SK-N-SH (cell line): ENCODE measurements around the gene STRA8. TPM values are rescaled to one million over a fixed set of nuclear protein-coding genes. Genes with fewer than 3 reads are reported as not detected.

Experiments used
- CTCF ChIA-PET: fragments of 300-600, 350-600 bp; formaldehyde crosslinking; extraction: SDS; loops from one replicate; lab custom pipeline; 2021; lab: Yijun Ruan, JAX
- POLR2A ChIA-PET: fragments of 350-600 bp; sonication (Branson Sonifier 250); formaldehyde crosslinking; extraction: SDS; loops from one replicate; lab custom pipeline; 2020; ENCODE audit warnings: antibody characterized with exemption, inconsistent platforms; lab: Yijun Ruan, JAX
- DNase-seq: peaks from one replicate; pipeline ENCODE4 v3.0.0; 2012
- H2AFZ ChIP-seq: fragments of 200-600 bp; sonication (generic); 2 replicates; pipeline ENCODE4 v1.8.1; 2016; ENCODE audit warnings: antibody characterized with exemption, mild to moderate bottlenecking, low read depth
- H3F3A ChIP-seq: fragments of 200-600 bp; sonication (generic); replicated peaks from 2 replicates; pipeline ENCODE3; 2016; ENCODE audit warnings: antibody characterized with exemption, mild to moderate bottlenecking; ENCODE audit not compliant: insufficient read depth
- H3K27ac ChIP-seq, 2 experiments: fragments of 200-500 bp in 1 of 2; fragments of 200-600 bp in 1 of 2; sonication (Bioruptor generic) in 1 of 2; sonication (generic), shearing (Covaris generic) in 1 of 2; 2 replicates each; pipeline versions ENCODE4 v1.5.1 to v1.6.1; 2014 to 2016; ENCODE audit warnings: low read depth in 2 of 2, inconsistent platforms in 1 of 2, low read length in 1 of 2, mild to moderate bottlenecking in 1 of 2, mixed read lengths in 1 of 2
- H3K27me3 ChIP-seq: fragments of 200-600 bp; sonication (generic), shearing (Covaris generic); 2 replicates; pipeline ENCODE4 v1.6.1; 2016; ENCODE audit warnings: mixed run types; ENCODE audit not compliant: insufficient read depth
- H3K36me3 ChIP-seq, 2 experiments: fragments of 200-500 bp in 1 of 2; fragments of 200-600 bp in 1 of 2; sonication (Bioruptor generic) in 1 of 2; sonication (generic) in 1 of 2; replicated peaks in 1 of 2; 2 replicates each; pipeline versions ENCODE3 to v1.5.1; 2014 to 2016; ENCODE audit warnings: low read length in 1 of 2, mild to moderate bottlenecking in 1 of 2; ENCODE audit not compliant: insufficient read depth in 2 of 2, control insufficient read depth in 1 of 2
- H3K4me1 ChIP-seq, 2 experiments: fragments of 200-500 bp in 1 of 2; fragments of 200-600 bp in 1 of 2; sonication (Bioruptor generic) in 1 of 2; sonication (generic), shearing (Covaris generic) in 1 of 2; 2 replicates each; pipeline versions ENCODE4 v1.5.1 to v1.6.1; 2014 to 2016; ENCODE audit warnings: low read depth in 1 of 2, low read length in 1 of 2, mixed run types in 1 of 2; ENCODE audit not compliant: insufficient read depth in 2 of 2, control insufficient read depth in 1 of 2
- H3K4me2 ChIP-seq: fragments of 200-600 bp; sonication (generic), shearing (Covaris generic); 2 replicates; pipeline ENCODE4 v1.6.1; 2017; ENCODE audit warnings: mixed run types
- H3K4me3 ChIP-seq, 2 experiments: fragments of 200-500 bp in 1 of 2; fragments of 200-600 bp in 1 of 2; sonication (Bioruptor generic) in 1 of 2; sonication (generic), shearing (Covaris generic) in 1 of 2; 2 replicates each; pipeline versions ENCODE4 v1.5.1 to v1.8.1; 2014 to 2016; ENCODE audit warnings: low read depth in 2 of 2, inconsistent platforms in 1 of 2, low read length in 1 of 2, mild to moderate bottlenecking in 1 of 2, mixed read lengths in 1 of 2, moderate library complexity in 1 of 2
- H3K79me2 ChIP-seq: fragments of 200-600 bp; sonication (generic); 2 replicates; pipeline ENCODE4 v1.8.1; 2017; ENCODE audit warnings: mild to moderate bottlenecking; ENCODE audit not compliant: insufficient read depth
- H3K9ac ChIP-seq: fragments of 200-600 bp; sonication (generic); 2 replicates; pipeline ENCODE4 v1.6.1; 2017; ENCODE audit warnings: mixed run types
- H3K9me2 ChIP-seq: fragments of 200-600 bp; sonication (generic); 2 replicates; pipeline ENCODE4 v1.6.1; 2017; ENCODE audit warnings: mixed run types
- H3K9me3 ChIP-seq: fragments of 200-600 bp; sonication (generic); 2 replicates; pipeline ENCODE4 v1.6.1; 2017; ENCODE audit warnings: mixed run types, mild to moderate bottlenecking, moderate library complexity
- H4K20me1 ChIP-seq: fragments of 200-600 bp; sonication (generic); 2 replicates; pipeline ENCODE4 v1.6.1; 2017; ENCODE audit warnings: mild to moderate bottlenecking, mixed run types; ENCODE audit not compliant: insufficient read depth
- FOXJ3 ChIP-seq: sonication (generic); formaldehyde crosslinking; IDR thresholded peaks from 2 replicates; pipeline ENCODE4 v1.5.1; 2020; ENCODE audit warnings: mild to moderate bottlenecking, missing genetic modification reagents
- FOXM1 ChIP-seq: IDR thresholded peaks from 2 replicates; pipeline ENCODE4 v1.4.0; 2012; ENCODE audit warnings: low read depth, mild to moderate bottlenecking
- GATA2 ChIP-seq: sonication (generic); formaldehyde crosslinking; IDR thresholded peaks from 2 replicates; pipeline ENCODE4 v1.5.0; 2020; ENCODE audit warnings: mild to moderate bottlenecking, missing genetic modification reagents
- IRF3 ChIP-seq: fragments of 150-350 bp; IDR thresholded peaks from 2 replicates; pipeline ENCODE4 v1.6.1; 2016; ENCODE audit warnings: mild to moderate bottlenecking, low read depth, low read length
- JUND ChIP-seq: IDR thresholded peaks from 2 replicates; pipeline ENCODE4 v1.4.0; 2012
- MXI1 ChIP-seq: IDR thresholded peaks from 2 replicates; pipeline ENCODE4 v1.6.1; 2012; ENCODE audit warnings: mild to moderate bottlenecking, low read depth, low read length, improper control_type of control experiment
- NRF1 ChIP-seq: IDR thresholded peaks from 2 replicates; pipeline ENCODE4 v1.6.1; 2012; ENCODE audit warnings: low read depth, mild to moderate bottlenecking, low read length
- POLR2AphosphoS5 ChIP-seq: IDR thresholded peaks from 2 replicates; pipeline ENCODE4 v1.6.1; 2012; ENCODE audit warnings: low read depth, low read length
- RFX5 ChIP-seq: IDR thresholded peaks from 2 replicates; pipeline ENCODE4 v1.6.1; 2012; ENCODE audit warnings: mild to moderate bottlenecking, improper control_type of control experiment, low read length
- SIN3A ChIP-seq: IDR thresholded peaks from 2 replicates; pipeline ENCODE4 v1.6.1; 2012; ENCODE audit warnings: low read depth, mild to moderate bottlenecking, low read length, moderate library complexity, borderline replicate concordance
- WGBS: methylation state at CpG from one replicate; pipeline ENCODE4 v1.1.6; 2017; ENCODE audit warnings: low lambda C conversion rate; 5-methylcytosine and 5-hydroxymethylcytosine counted together
- polyA plus RNA-seq, 3 experiments: library from polyadenylated mRNA; depleted of rRNA; stranded (reverse); fragments of >200 nt; gene quantifications; 2 replicates each; pipeline ENCODE4 v1.2.3, GENCODE V29; 2012
- TF ChIP-seq, protein P1 (sequence below): IDR thresholded peaks from 2 replicates; pipeline ENCODE4 v1.6.1; 2012; ENCODE audit warnings: mild to moderate bottlenecking, low read depth, low read length, moderate library complexity
- TF ChIP-seq, protein P2 (sequence below): IDR thresholded peaks from 2 replicates; pipeline ENCODE4 v1.4.0; 2012; ENCODE audit warnings: low read depth
- TF ChIP-seq, protein P3 (sequence below): IDR thresholded peaks from 2 replicates; pipeline ENCODE4 v1.4.0; 2012; ENCODE audit warnings: low read depth, borderline replicate concordance

Gene STRA8
- polyA plus RNA-seq, 1 of the 3 experiments (the other 2 are of a cell fraction) = not detected

DNA sequence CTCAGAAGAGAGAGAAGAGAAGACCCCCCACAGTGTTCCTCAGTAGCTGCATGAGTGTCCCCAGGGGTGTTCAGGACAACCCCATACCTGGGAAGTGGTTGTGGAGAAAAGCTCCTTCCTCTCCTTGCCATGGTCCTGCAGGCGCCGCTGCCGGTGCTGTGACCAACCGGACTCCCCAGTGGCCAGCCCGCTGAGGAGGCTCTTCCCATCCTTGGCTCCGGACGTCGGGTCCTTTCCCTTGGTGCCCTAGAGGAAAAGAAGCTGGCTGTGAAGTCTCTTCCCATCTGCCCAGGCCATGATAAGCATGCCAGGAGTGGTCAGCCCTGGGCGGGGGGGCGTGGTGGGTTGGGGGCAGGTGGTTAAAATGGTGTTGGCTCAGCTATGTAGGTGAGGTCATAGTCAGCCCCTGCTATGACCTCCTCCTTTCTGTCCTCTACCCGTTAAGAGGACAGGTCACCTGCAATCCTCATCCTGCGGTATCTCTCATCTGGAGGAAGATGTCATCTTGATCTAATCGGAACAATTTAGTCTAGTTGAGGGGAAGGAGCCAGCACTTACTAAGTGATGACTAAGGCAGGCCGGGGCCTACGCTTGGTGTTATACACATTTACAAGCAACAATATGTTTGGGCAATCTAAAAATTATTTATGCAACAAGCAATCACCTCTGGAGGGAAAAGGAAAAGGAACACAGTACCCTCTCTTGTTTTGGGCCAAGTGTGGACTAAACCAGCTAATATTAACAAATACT lies 35.6 kb upstream of the STRA8 start:
- WGBS = 76% methylated on average over 12 of the region's 15 CpGs
- H3K9me2 ChIP-seq = no peaks in the 10 kb centered on the region
- POLR2A ChIA-PET = no interaction called here
- no peak overlapping the region for H3K9ac ChIP-seq
- peaks cover 0 to 53% of the 10 kb centered on the region in 2 experiments for H3K36me3 ChIP-seq
- H4K20me1 ChIP-seq = no peaks in the 10 kb centered on the region
- TF ChIP-seq POLR2AphosphoS5 (no peak), JUND (no peak), GATA2 (no peak), SIN3A (no peak), IRF3 (no peak), MXI1 (no peak), FOXJ3 (no peak), RFX5 (no peak), FOXM1 (no peak), NRF1 (no peak)
- TF ChIP-seq, protein P1, sequence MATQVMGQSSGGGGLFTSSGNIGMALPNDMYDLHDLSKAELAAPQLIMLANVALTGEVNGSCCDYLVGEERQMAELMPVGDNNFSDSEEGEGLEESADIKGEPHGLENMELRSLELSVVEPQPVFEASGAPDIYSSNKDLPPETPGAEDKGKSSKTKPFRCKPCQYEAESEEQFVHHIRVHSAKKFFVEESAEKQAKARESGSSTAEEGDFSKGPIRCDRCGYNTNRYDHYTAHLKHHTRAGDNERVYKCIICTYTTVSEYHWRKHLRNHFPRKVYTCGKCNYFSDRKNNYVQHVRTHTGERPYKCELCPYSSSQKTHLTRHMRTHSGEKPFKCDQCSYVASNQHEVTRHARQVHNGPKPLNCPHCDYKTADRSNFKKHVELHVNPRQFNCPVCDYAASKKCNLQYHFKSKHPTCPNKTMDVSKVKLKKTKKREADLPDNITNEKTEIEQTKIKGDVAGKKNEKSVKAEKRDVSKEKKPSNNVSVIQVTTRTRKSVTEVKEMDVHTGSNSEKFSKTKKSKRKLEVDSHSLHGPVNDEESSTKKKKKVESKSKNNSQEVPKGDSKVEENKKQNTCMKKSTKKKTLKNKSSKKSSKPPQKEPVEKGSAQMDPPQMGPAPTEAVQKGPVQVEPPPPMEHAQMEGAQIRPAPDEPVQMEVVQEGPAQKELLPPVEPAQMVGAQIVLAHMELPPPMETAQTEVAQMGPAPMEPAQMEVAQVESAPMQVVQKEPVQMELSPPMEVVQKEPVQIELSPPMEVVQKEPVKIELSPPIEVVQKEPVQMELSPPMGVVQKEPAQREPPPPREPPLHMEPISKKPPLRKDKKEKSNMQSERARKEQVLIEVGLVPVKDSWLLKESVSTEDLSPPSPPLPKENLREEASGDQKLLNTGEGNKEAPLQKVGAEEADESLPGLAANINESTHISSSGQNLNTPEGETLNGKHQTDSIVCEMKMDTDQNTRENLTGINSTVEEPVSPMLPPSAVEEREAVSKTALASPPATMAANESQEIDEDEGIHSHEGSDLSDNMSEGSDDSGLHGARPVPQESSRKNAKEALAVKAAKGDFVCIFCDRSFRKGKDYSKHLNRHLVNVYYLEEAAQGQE = no peak
- TF ChIP-seq, protein P2, sequence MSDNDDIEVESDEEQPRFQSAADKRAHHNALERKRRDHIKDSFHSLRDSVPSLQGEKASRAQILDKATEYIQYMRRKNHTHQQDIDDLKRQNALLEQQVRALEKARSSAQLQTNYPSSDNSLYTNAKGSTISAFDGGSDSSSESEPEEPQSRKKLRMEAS = no peak
- TF ChIP-seq, protein P3, sequence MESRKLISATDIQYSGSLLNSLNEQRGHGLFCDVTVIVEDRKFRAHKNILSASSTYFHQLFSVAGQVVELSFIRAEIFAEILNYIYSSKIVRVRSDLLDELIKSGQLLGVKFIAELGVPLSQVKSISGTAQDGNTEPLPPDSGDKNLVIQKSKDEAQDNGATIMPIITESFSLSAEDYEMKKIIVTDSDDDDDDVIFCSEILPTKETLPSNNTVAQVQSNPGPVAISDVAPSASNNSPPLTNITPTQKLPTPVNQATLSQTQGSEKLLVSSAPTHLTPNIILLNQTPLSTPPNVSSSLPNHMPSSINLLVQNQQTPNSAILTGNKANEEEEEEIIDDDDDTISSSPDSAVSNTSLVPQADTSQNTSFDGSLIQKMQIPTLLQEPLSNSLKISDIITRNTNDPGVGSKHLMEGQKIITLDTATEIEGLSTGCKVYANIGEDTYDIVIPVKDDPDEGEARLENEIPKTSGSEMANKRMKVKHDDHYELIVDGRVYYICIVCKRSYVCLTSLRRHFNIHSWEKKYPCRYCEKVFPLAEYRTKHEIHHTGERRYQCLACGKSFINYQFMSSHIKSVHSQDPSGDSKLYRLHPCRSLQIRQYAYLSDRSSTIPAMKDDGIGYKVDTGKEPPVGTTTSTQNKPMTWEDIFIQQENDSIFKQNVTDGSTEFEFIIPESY = no peak
- TF ChIP-seq, all 33 proteins: peak for 0
- Histone ChIP-seq H3K27ac (no peak overlapping the region), H3K79me2 (no peaks in the 10 kb centered on the region), H3K9me3 (no peaks in the 10 kb centered on the region), H3K4me3 (no peak overlapping the region), H2AFZ (no peak overlapping the region), H3F3A (no peaks in the 10 kb centered on the region), H3K27me3 (no peaks in the 10 kb centered on the region), H3K4me2 (no peak overlapping the region), H3K4me1 (peaks cover 0 to 13% of the 10 kb centered on the region in 2 experiments; a peak in 2 of 4 replicates)
- no peak for DNase-seq
- CTCF ChIA-PET = interaction anchor here (0.7 to 2.3 kb wide), 5 partner anchors 11 to 255 kb away, joined by 3 to 8 read pairs (median 4); partner anchors contain the start of gene CYREN
